Measurements from ENCODE around the gene SCRN2.

SCRN2 gene

DNA sequence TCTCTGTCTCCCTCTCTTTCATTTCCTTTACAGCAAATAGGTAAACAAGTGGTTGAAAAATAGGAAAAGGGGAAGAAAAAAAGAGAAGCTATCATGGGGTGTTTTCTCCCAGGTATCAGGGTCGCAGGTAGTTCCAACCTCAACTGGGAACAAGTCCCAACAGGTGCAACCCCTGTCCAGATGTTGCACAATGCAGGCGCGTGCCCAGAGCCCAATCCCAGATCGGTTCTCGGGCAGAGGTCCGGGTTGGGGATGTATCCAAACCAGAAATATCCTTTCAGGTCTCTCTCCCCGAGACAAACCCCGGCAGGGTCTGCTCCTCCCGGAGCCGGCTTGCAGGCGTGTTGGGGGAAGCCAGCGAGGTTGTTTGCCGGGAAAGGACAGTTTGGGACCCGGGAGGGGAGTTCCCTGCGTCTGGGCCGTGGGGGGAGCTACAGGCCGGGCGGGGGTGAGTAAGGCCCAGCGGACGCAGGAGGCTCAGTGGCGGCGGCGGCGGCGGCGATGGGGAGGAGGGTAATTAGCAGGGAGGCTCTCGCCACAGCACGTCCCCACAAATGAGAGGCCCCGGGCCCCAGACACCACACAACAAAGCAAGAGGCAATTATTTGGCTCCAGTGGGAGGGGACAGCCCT, 31.1 kb upstream of the SCRN2 start:
- Histone ChIP-seq H3K4me3 (ENCODE audit: low read depth, low read length) (no peak overlapping the region), H3K27me3 (ENCODE audit: insufficient read depth, low read depth, severe bottlenecking) (no peaks in the 10 kb centered on the region), H3K9me3 (ENCODE audit: severe bottlenecking) (no peaks in the 10 kb centered on the region), H3K27ac (no peak overlapping the region), H3K36me3 (no peaks in the 10 kb centered on the region)
- TF ChIP-seq, protein P1, sequence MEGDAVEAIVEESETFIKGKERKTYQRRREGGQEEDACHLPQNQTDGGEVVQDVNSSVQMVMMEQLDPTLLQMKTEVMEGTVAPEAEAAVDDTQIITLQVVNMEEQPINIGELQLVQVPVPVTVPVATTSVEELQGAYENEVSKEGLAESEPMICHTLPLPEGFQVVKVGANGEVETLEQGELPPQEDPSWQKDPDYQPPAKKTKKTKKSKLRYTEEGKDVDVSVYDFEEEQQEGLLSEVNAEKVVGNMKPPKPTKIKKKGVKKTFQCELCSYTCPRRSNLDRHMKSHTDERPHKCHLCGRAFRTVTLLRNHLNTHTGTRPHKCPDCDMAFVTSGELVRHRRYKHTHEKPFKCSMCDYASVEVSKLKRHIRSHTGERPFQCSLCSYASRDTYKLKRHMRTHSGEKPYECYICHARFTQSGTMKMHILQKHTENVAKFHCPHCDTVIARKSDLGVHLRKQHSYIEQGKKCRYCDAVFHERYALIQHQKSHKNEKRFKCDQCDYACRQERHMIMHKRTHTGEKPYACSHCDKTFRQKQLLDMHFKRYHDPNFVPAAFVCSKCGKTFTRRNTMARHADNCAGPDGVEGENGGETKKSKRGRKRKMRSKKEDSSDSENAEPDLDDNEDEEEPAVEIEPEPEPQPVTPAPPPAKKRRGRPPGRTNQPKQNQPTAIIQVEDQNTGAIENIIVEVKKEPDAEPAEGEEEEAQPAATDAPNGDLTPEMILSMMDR (IDR thresholded peaks at IDR 0.05; ENCODE audit: low read depth, low read length), result no peak
- no peak for DNase-seq

DNA sequence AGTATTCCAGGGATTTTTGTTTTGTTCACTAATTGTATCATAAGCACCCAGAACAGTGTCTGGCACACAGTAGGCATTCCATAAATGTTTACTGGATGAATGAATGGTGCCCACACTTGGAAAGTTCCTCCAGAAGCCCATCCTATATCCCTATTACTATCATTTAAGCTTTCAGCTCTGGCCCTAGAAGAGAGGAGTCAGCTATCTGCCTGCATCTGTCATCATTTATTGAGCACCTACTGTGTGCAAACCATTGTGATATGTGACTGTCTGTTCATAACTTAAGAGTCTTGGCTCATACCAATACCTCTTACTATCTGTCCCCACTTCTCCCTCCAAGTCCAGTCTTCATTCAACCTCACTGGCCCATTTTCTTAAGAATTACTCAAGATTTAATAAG, 30.0 kb upstream of the SCRN2 start:
- H3K4me3 ChIP-seq (ENCODE audit: low read depth, low read length), result no peak overlapping the region
- H3K36me3 ChIP-seq, result no peaks in the 10 kb centered on the region
- TF ChIP-seq, protein P1 (IDR thresholded peaks at IDR 0.05; ENCODE audit: low read depth, low read length), result no peak
- H3K27me3 ChIP-seq (ENCODE audit: insufficient read depth, low read depth, severe bottlenecking), result no peaks in the 10 kb centered on the region
- H3K9me3 ChIP-seq (ENCODE audit: severe bottlenecking), result no peaks in the 10 kb centered on the region
- no peak overlapping the region for H3K27ac ChIP-seq
- DNase-seq, result no peak

DNA sequence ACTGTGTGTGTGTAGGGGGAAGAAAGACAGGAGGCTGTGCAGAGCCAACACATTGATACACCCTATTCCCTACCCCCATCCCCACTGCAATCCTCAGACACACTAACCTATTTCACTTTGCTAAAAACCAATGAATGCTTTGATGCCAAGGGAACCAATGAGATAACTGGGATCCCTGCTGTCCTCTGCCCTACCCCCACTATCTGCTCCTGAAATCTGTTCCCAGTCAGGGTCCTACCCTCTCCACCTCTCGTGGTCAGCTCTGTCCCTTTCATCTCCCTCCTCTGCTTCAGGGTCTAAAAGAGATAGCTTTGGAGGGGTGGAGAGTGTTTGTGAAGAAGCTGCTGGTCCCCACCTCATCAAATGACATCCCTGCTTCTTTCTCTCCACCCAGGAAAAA, 29.0 kb upstream of the SCRN2 start:
- TF ChIP-seq, protein P1 (IDR thresholded peaks at IDR 0.05; ENCODE audit: low read depth, low read length), result no peak
- no peaks in the 10 kb centered on the region for H3K27me3 ChIP-seq (ENCODE audit: insufficient read depth, low read depth, severe bottlenecking)

DNA sequence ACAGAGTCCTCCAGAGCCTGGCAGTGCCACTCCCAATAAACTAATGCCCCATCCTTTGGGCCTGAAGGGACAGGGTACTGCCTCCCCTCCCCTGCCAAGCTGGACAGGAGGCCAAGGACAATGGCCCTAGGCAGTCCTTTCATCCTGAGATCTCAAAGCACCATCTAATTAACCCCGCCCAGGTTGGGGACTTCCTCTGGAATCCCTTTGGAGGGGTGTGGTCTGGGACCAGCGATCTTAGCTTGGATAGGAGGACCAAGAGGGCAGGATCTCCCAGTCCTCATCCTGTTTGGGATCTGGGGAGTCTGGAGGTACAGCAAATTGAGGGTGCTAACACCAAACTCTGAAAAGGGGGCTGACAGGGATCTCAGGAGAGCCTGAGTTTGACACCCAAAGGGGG, 28.0 kb upstream of the SCRN2 start:
- no peak for DNase-seq
- Histone ChIP-seq H3K27me3 (ENCODE audit: insufficient read depth, low read depth, severe bottlenecking) (no peaks in the 10 kb centered on the region), H3K9me3 (ENCODE audit: severe bottlenecking) (no peaks in the 10 kb centered on the region), H3K4me3 (ENCODE audit: low read depth, low read length) (no peak overlapping the region), H3K36me3 (no peaks in the 10 kb centered on the region), H3K27ac (no peak overlapping the region)
- TF ChIP-seq, protein P1 (IDR thresholded peaks at IDR 0.05; ENCODE audit: low read depth, low read length), result no peak

More for the DNA sequence above, 29.0 kb upstream of the SCRN2 start:
- H3K4me3 ChIP-seq (ENCODE audit: low read depth, low read length), result no peak overlapping the region
- H3K36me3 ChIP-seq, result no peaks in the 10 kb centered on the region
- no peaks in the 10 kb centered on the region for H3K9me3 ChIP-seq (ENCODE audit: severe bottlenecking)
- H3K27ac ChIP-seq, result no peak overlapping the region; the same call in none of the 2 replicates
- DNase-seq, result no peak

DNA sequence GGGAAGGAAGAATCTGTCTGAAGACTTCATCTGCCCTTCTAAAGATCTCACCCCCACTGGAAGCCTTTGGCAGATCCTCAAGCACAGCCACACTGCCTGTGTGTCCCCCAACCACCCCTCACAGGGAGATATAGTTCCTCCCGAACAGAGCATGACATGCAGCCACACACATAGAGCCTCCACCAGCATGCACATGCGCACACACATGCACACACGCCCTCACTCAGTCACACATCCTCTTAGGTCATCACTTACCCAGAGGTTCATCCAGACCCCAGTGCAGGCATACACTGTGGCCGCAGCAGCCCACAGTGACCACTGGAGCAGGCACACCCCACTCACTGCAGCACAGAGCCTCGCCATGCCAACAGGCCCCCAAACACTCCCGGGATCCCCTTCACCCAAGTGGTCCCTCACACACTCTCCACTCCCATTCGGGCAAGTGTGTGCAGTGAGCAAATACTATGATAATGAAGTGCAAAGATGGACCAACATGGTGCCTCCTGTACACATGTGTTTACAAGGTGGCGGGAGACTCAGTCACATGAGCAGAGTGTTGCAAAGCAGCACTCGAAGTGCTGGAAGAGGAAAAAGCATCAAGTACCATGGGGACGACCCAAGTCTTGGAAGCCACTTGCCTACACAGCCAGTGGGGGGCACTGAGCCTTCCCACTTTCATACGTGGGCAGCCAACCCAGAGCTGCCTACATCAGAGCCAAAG, 26.9 kb upstream of the SCRN2 start:
- Histone ChIP-seq H3K36me3 (no peaks in the 10 kb centered on the region), H3K4me3 (ENCODE audit: low read depth, low read length) (no peak overlapping the region), H3K9me3 (ENCODE audit: severe bottlenecking) (no peaks in the 10 kb centered on the region), H3K27me3 (ENCODE audit: insufficient read depth, low read depth, severe bottlenecking) (no peaks in the 10 kb centered on the region), H3K27ac (no peak overlapping the region)
- TF ChIP-seq, protein P1 (IDR thresholded peaks at IDR 0.05; ENCODE audit: low read depth, low read length), result no peak
- no peak for DNase-seq

Data from WERI-Rb-1 (cell line).